Measurements from ENCODE around the gene SMYD3. TPM values are rescaled to one million over a fixed set of nuclear protein-coding genes. Genes with fewer than 3 reads are reported as not detected.

SMYD3 gene
- total and polyA plus RNA-seq, 9 of the 15 experiments (the other 6 are each of a cell fraction or from before 2014, with no cell fraction given), result 128 to 440 (median 197) TPM

- TF ChIP-seq SAFB2 (IDR thresholded peaks at IDR 0.05; ENCODE audit: borderline replicate concordance, low read depth, low read length, severe bottlenecking) (no peak), SMAD4 (CRISPR knock-in tag; conservative IDR thresholded peaks at IDR 0.05) (peak; percentile 69; the same call in 1 of the 2 replicates), TCF3 (CRISPR knock-in tag; IDR thresholded peaks at IDR 0.05) (peak; percentile 31; the same call in 1 of the 2 replicates), MAX (CRISPR knock-in tag; IDR thresholded peaks at IDR 0.05) (peak; percentile 61; the same call in 1 of the 2 replicates), MTF1 (CRISPR knock-in tag; IDR thresholded peaks at IDR 0.05; ENCODE audit: borderline replicate concordance) (no peak), ZNF592 (IDR thresholded peaks at IDR 0.05) (0 out of 2 replicates have a peak, but pooled peaks have one; percentile 42), MYNN (IDR thresholded peaks at IDR 0.05) (peak; percentile 85; the same call in 1 of the 2 replicates), MYNN (CRISPR knock-in tag; IDR thresholded peaks at IDR 0.05) (no peak), NR2C1 (IDR thresholded peaks at IDR 0.05) (no peak), NR2C1 (tag; IDR thresholded peaks at IDR 0.05) (peak; percentile 50), TAF1 (IDR thresholded peaks at IDR 0.05; ENCODE audit: control insufficient read depth, extremely low read depth, insufficient read depth, low read length, severe bottlenecking) (no peak), ADNP (tag; IDR thresholded peaks at IDR 0.05) (0 out of 2 replicates have a peak, but pooled peaks have one; percentile 24), YY1 (IDR thresholded peaks at IDR 0.05; ENCODE audit: borderline replicate concordance in 1 of 3, control insufficient read depth in 1 of 3, extremely low read depth in 1 of 3, insufficient read depth in 3 of 3, insufficient read length in 1 of 3, insufficient replicate concordance in 2 of 3, low read depth in 1 of 3, low read length in 2 of 3) (peak in 2 of 3 experiments; percentile 21 to 27), ZBTB12 (CRISPR knock-in tag; IDR thresholded peaks at IDR 0.05) (no peak)
Observed at GRCh38 chr1:246428542-246429308, 78.4 kb downstream of the SMYD3 start (continued).

All from K562 (cell line).